CD4-positive, alpha-beta T cell treated with Interferon gamma for 1 hour (primary cell): ENCODE results near the gene PEAK1.
"Not testable (repeated sequence)": the region's sequence is repeated elsewhere in the genome, so short reads cannot be mapped to it uniquely, and the experiment has no call there.

ENCODE experiments used
- DNase-seq: peaks from one replicate; pipeline ENCODE4 v3.0.0-alpha.2; 2020

PEAK1 gene

GRCh38 chr15:77219841-77220240, 200.1 kb downstream of the PEAK1 start:
- DNase-seq, result no peak

- DNase-seq, result no peak
Observed at GRCh38 chr15:77209221-77209620, 210.7 kb downstream of the PEAK1 start.

- DNase-seq, result no peak
Observed at GRCh38 chr15:77208241-77208640, 211.7 kb downstream of the PEAK1 start.

GRCh38 chr15:77201665-77202064, 218.2 kb downstream of the PEAK1 start:
- DNase-seq, result no peak

GRCh38 chr15:77196381-77196780, 223.5 kb downstream of the PEAK1 start:
- DNase-seq, result no peak

GRCh38 chr15:77195586-77195985, 224.3 kb downstream of the PEAK1 start:
- DNase-seq, result no peak

- DNase-seq, result no peak
Observed at GRCh38 chr15:77192451-77192850, 227.5 kb downstream of the PEAK1 start.

- DNase-seq, result no peak
Observed at GRCh38 chr15:77191230-77191834, 228.6 kb downstream of the PEAK1 start.

GRCh38 chr15:77187751-77188464, 232.0 kb downstream of the PEAK1 start:
- DNase-seq, result peak; percentile 35

GRCh38 chr15:77186594-77187011, 233.3 kb downstream of the PEAK1 start:
- no peak for DNase-seq

- no peak for DNase-seq
Observed at GRCh38 chr15:77185242-77185785, 234.6 kb downstream of the PEAK1 start.

GRCh38 chr15:77184352-77184751, 235.6 kb downstream of the PEAK1 start:
- DNase-seq, result not testable (repeated sequence)

- DNase-seq, result no peak
Observed at GRCh38 chr15:77183066-77183465, 236.8 kb downstream of the PEAK1 start.

- peak; percentile 7 for DNase-seq
Observed at GRCh38 chr15:77181305-77182074, 238.4 kb downstream of the PEAK1 start.

GRCh38 chr15:77180757-77181156, 239.1 kb downstream of the PEAK1 start:
- DNase-seq, result no peak

- no peak for DNase-seq
Observed at GRCh38 chr15:77180270-77180669, 239.6 kb downstream of the PEAK1 start.

- DNase-seq, result no peak
Observed at GRCh38 chr15:77179541-77179998, 240.3 kb downstream of the PEAK1 start.

- no peak for DNase-seq
Observed at GRCh38 chr15:77178411-77178810, 241.5 kb downstream of the PEAK1 start.

- DNase-seq, result not testable (repeated sequence)
Observed at GRCh38 chr15:77176148-77176547, 243.8 kb downstream of the PEAK1 start.

GRCh38 chr15:77173487-77173886, 246.4 kb downstream of the PEAK1 start:
- DNase-seq, result no peak

- no peak for DNase-seq
Observed at GRCh38 chr15:77171221-77171967, 248.5 kb downstream of the PEAK1 start.

- no peak for DNase-seq
Observed at GRCh38 chr15:77168616-77169015, 251.3 kb downstream of the PEAK1 start.

- no peak for DNase-seq
Observed at GRCh38 chr15:77168141-77168540, 251.8 kb downstream of the PEAK1 start.
